ENCODE data around the gene XYLT2.

Gene XYLT2

DNA sequence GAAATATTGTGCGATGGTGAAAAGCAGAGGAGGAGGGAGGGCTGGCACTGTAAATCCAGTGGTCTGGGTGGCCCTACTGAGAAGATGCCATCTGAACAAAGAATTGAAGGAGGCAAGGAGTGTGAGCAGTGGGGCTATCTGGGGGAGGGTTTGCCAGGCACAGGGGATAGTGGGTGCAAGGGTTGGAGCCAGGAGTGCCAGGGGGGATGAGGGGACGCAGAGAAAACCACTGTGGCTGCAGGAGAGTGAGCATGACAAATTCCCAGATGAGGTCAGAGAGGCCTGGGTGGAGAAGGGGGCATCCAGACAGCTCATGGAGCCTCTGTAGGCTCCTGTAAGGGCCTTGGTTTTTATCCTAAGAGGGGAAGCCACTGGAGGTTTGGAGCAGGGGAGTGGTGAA, 4.8 kb downstream of the XYLT2 start:
- Mint-ChIP-seq H3K4me1 (ENCODE audit: low read depth) (peaks cover 37% of the 10 kb centered on the region), H3K36me3 (ENCODE audit: low read depth) (peaks cover 49% of the 10 kb centered on the region), H3K27me3 (no peaks in the 10 kb centered on the region), H3K27ac (peak overlapping the region; percentile 39), H3K9me3 (no peaks in the 10 kb centered on the region), H3K4me3 (no peak overlapping the region)
- DNase-seq, result peak; percentile 11

DNA sequence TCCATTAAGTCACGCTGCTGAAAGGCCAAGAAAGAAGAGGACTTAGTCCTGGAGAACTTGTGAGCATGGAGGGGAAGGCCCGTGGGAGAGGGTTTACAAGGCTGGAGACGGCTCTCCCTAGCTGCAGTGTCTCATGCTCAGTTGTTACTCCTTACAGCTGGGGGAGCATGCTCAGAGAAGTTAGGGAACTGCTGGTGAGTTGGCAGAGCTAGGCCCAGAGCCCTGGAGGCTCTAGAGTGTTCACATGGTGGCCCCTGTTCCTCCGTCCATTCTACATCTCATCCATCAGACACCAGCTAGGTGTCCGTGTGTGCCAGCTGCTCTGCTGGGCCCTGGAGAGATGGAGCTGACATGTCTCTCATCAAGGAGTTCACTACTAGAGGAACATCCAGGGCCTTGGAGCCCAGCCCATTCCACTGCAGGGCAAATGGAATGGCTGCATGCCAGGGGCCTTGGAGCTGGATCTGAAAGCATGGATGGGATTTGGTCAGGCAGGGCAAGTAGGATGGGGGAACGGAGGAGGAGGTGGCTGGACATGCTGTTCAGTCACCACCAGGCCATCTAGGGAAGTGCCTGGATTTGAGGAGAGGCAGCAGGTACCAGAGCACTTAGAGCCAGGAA, 6.3 kb downstream of the XYLT2 start:
- Mint-ChIP-seq H3K27ac (peak overlapping the region; percentile 75), H3K4me1 (ENCODE audit: low read depth) (peaks cover 31% of the 10 kb centered on the region), H3K27me3 (no peaks in the 10 kb centered on the region), H3K36me3 (ENCODE audit: low read depth) (peaks cover 54% of the 10 kb centered on the region), H3K9me3 (no peaks in the 10 kb centered on the region), H3K4me3 (no peak overlapping the region)
- peak; percentile 23 for DNase-seq

DNA sequence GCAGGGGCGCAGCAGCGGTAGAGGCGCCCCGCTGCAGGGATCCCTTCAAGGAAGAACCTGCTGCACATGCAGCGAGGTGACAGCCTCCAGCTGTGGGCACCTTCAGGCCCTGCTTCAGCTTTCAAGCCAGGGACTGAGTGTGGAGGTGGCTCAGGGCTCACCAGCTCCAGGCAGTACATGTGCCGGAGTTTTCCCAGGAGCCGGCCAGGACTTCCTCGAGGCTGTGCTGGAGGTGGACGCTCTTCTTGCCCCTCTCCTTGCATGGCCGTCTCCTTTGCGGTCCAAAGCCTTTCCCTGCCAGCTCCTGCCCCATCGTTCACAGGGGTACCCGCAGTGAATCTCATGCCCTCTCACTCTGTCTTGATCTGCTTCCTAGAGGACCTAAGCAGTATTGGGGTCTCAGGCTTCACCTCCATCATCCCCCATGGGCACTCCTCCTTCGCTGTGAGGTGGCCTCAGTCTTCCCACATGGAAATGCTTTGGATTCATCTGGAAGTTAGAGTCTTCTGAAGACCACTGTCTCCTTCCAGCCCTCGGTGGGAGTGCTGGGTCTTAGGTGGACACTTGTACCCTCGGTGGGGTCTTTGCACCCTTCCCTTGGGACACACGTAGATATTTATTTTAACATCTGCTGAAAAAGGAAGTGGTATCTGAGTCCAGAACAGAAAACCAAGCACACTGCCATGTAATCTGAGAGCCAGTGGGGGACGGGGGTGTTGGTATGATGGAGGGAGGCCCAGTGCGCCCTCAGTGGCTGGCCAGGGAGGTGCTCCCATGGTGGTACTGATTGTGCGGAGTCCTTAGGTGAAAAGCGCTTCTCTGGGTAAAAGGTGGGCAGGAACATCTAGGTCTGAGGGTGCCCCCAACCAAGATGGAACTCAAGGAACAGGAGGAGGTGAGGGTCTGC, 7.0 kb downstream of the XYLT2 start:
- Mint-ChIP-seq H3K4me1 (ENCODE audit: low read depth) (peaks cover 24% of the 10 kb centered on the region), H3K36me3 (ENCODE audit: low read depth) (peaks cover 62% of the 10 kb centered on the region), H3K27me3 (no peaks in the 10 kb centered on the region), H3K9me3 (no peaks in the 10 kb centered on the region), H3K27ac (peak overlapping the region; percentile 37), H3K4me3 (no peak overlapping the region)
- DNase-seq, result peak; percentile 23

DNA sequence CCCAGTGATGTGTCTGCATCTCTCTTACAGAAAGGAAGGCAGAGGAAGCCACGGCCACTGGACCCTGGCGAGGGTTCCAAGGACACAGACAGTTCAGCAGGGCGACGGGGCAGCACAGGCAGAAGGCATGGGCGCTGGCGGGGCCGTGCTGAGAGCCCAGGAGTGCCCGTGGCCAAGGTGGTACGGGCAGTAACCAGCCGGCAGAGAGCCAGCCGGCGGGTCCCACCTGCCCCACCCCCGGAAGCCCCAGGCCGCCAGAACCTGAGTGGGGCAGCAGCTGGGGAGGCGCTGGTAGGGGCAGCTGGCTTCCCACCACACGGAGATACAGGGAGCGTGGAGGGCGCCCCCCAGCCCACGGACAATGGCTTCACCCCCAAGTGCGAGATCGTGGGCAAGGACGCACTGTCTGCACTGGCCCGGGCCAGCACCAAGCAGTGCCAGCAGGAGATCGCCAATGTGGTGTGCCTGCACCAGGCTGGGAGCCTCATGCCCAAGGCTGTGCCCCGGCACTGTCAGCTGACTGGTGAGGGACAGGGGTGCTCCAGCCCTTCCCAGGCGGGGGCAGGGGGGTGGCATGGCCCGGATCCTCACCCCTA, 7.8 kb downstream of the XYLT2 start:
- Mint-ChIP-seq H3K36me3 (ENCODE audit: low read depth) (peaks cover 69% of the 10 kb centered on the region), H3K27ac (no peak overlapping the region), H3K4me1 (ENCODE audit: low read depth) (peaks cover 17% of the 10 kb centered on the region), H3K27me3 (no peaks in the 10 kb centered on the region), H3K9me3 (no peaks in the 10 kb centered on the region), H3K4me3 (no peak overlapping the region)
- DNase-seq, result peak; percentile 24

DNA sequence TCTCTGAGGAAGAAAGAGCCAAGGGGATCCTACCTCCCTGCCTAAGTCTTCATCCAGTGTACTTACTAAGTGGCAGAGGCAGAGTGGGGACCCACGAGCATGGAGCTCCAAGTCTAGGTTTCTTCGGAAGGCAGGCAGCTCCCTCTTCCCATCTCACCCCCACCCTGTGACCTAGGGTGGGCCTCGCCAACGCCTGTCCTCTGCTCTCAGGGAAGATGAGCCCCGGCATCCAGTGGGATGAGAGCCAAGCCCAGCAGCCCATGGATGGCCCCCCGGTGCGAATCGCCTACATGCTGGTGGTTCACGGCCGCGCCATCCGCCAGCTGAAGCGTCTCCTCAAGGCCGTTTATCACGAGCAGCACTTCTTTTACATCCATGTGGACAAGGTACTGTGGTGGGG, 8.3 kb downstream of the XYLT2 start:
- DNase-seq, result peak; percentile 25
- Mint-ChIP-seq H3K4me3 (no peak overlapping the region), H3K4me1 (ENCODE audit: low read depth) (peaks cover 13% of the 10 kb centered on the region), H3K36me3 (ENCODE audit: low read depth) (peaks cover 74% of the 10 kb centered on the region), H3K27me3 (no peaks in the 10 kb centered on the region), H3K27ac (peak overlapping the region; percentile 18), H3K9me3 (no peaks in the 10 kb centered on the region)

DNA sequence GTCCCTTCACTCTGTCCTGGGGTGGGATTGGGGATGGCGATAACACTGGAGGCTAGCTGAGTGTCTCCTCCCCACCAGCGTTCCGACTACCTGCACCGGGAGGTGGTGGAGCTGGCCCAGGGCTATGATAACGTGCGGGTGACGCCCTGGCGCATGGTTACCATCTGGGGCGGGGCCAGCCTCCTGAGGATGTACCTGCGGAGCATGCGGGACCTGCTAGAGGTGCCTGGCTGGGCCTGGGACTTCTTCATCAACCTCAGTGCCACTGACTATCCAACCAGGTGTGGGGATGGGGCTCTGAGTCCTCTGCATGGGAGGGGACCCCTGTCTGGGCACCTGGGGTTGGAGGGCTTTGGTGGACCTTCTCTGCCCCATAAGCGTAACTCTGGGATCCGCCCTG, 8.8 kb downstream of the XYLT2 start:
- Mint-ChIP-seq H3K4me1 (ENCODE audit: low read depth) (peaks cover 8% of the 10 kb centered on the region), H3K27me3 (no peaks in the 10 kb centered on the region), H3K36me3 (ENCODE audit: low read depth) (peaks cover 79% of the 10 kb centered on the region), H3K9me3 (no peaks in the 10 kb centered on the region), H3K4me3 (no peak overlapping the region), H3K27ac (peak overlapping the region; percentile 73)
- peak; percentile 22 for DNase-seq

DNA sequence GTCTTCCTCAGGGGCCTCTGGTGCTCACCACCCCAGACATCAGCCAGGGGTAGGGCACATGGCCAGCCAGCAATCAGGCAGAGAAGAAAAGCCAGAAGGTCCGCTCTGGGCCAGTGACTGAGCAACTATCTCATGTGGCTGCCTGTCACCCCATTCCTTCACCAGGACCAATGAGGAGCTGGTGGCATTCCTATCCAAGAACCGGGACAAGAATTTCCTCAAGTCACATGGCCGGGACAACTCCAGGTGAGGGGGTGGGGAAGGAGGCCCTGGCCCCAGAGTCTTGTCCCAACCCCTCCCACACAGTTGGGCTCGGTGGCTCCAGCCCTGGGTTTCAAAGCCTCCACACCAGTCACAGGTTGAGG, 9.4 kb downstream of the XYLT2 start:
- peaks cover 83% of the 10 kb centered on the region for H3K36me3 Mint-ChIP-seq (ENCODE audit: low read depth)
- H3K27ac Mint-ChIP-seq, result peak overlapping the region; percentile 73
- DNase-seq, result peak; percentile 27

DNA sequence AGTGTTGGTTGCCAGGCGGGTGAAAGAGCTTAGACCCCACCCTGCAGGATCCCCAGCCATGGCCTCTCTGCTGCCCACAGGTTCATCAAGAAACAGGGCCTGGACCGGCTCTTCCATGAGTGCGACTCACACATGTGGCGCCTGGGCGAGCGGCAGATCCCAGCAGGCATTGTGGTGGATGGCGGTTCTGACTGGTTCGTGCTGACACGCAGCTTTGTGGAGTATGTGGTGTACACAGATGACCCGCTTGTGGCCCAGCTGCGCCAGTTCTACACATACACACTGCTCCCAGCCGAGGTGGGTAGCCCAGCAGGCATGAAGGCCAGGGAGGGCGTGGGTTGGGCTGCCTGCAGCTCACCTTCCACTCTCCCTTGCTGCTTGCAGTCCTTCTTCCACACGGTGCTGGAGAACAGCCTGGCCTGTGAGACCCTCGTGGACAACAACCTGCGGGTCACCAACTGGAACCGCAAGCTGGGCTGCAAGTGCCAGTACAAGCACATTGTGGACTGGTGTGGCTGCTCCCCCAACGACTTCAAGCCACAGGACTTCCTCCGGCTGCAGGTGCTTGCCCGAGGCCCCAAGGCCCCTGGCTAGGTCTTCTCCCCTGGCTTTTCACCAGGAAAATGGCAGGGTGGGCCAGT, 9.9 kb downstream of the XYLT2 start:
- no peaks in the 10 kb centered on the region for H3K9me3 Mint-ChIP-seq
- no peaks in the 10 kb centered on the region for H3K27me3 Mint-ChIP-seq
- H3K27ac Mint-ChIP-seq, result no peak overlapping the region
- DNase-seq, result peak; percentile 23
- H3K4me3 Mint-ChIP-seq, result no peak overlapping the region
- H3K36me3 Mint-ChIP-seq (ENCODE audit: low read depth), result peaks cover 83% of the 10 kb centered on the region
- peaks cover 4% of the 10 kb centered on the region for H3K4me1 Mint-ChIP-seq (ENCODE audit: low read depth)

More for the DNA sequence above, 9.4 kb downstream of the XYLT2 start:
- H3K4me3 Mint-ChIP-seq, result no peak overlapping the region
- peaks cover 8% of the 10 kb centered on the region for H3K4me1 Mint-ChIP-seq (ENCODE audit: low read depth)
- no peaks in the 10 kb centered on the region for H3K9me3 Mint-ChIP-seq
- no peaks in the 10 kb centered on the region for H3K27me3 Mint-ChIP-seq

DNA sequence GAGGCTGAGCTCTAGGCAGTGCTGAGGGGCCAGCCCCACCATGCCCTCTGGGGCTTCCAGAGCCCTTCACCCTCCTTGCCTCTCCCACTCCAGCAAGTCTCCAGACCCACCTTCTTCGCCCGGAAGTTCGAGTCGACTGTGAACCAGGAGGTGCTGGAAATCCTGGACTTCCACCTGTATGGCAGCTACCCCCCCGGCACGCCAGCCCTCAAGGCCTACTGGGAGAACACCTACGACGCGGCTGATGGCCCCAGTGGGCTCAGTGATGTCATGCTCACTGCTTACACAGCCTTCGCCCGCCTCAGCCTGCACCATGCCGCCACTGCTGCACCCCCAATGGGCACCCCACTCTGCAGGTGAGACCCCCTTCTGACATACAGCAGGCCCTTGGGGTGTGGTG, 10.5 kb downstream of the XYLT2 start:
- peak; percentile 22 for DNase-seq
- Mint-ChIP-seq H3K27me3 (no peaks in the 10 kb centered on the region), H3K4me1 (ENCODE audit: low read depth) (peaks cover 2% of the 10 kb centered on the region), H3K4me3 (no peak overlapping the region), H3K27ac (no peak overlapping the region), H3K36me3 (ENCODE audit: low read depth) (peaks cover 80% of the 10 kb centered on the region), H3K9me3 (no peaks in the 10 kb centered on the region)

DNA sequence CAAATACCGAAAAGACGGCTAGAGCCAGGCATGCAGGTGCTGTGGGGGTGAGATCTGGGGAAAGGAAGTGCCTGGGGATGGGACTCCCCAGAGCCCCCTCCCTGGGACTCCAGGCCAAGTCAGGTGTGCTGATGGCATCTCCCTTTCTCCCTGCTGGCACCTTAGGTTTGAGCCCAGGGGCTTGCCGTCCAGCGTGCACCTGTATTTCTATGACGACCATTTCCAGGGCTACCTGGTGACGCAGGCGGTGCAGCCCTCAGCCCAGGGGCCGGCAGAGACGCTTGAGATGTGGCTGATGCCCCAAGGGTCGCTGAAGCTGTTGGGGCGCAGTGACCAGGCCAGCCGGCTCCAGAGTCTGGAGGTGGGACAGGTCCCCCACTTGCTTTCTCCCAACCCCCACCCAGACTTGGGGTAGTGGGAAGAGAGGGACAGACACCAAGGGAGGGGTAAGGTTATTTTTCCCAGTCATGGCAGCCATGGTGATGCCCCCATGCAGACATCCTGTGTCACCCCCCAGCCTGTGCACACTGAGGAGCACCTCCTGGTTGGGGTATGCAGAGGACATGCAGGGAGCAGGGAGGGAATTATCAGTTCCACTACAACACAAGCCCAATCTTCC, 11.1 kb downstream of the XYLT2 start:
- Mint-ChIP-seq H3K9me3 (no peaks in the 10 kb centered on the region), H3K27me3 (no peaks in the 10 kb centered on the region)

DNA sequence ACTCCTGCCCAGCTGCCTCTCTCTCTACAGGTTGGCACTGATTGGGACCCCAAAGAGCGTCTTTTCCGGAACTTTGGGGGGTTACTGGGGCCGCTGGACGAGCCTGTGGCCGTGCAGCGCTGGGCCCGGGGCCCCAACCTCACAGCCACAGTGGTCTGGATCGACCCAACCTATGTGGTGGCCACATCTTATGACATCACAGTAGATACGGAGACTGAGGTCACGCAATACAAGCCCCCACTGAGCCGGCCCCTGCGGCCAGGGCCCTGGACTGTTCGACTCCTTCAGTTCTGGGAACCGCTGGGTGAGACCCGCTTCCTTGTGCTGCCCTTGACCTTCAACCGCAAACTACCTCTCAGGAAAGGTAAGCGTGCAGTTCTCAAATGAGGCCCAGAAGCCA, 12.3 kb downstream of the XYLT2 start:
- H3K36me3 Mint-ChIP-seq (ENCODE audit: low read depth), result peaks cover 74% of the 10 kb centered on the region
- H3K4me3 Mint-ChIP-seq, result no peak overlapping the region
- H3K27me3 Mint-ChIP-seq, result no peaks in the 10 kb centered on the region
- H3K4me1 Mint-ChIP-seq (ENCODE audit: low read depth), result peaks cover 11% of the 10 kb centered on the region
- no peak overlapping the region for H3K27ac Mint-ChIP-seq
- no peak for DNase-seq
- no peaks in the 10 kb centered on the region for H3K9me3 Mint-ChIP-seq

More for the DNA sequence above, 11.1 kb downstream of the XYLT2 start:
- Mint-ChIP-seq H3K4me3 (no peak overlapping the region), H3K4me1 (ENCODE audit: low read depth) (peaks cover 2% of the 10 kb centered on the region), H3K36me3 (ENCODE audit: low read depth) (peaks cover 80% of the 10 kb centered on the region), H3K27ac (no peak overlapping the region)
- DNase-seq, result peak; percentile 24

DNA sequence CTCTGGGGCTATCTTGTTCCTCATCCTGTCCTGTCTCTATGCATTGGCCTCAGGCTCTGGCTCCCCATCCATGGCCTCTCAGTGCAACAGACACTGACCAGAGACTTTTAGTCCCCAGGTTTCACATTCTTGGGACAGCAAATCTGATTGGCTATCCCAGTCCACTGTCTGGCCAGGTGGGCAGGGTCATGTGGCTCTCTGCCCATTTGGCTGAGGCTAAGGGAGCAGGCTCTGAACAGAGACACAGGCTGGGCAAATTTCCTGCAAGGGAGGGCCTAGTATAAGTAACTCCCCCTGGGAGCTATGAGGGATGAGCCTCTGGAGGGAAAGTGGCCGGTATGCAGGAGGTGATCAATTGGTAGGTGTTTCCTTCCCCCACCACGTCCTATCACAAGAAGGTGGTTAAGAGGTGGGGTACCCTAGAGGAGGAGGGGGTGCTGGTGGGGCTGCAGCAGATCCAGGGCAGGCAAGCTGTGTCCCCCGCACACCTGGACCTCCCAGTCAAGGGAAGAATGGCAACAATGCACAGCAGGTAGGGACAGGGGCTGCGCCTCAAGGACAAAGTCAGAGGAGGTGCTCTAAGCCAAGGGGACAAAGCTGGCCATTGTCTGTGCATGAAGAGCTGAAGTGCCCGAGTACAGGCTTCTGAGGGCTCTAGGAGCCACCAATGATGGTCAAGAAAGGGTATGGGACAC, 13.2 kb downstream of the XYLT2 start:
- Mint-ChIP-seq H3K4me3 (no peak overlapping the region), H3K9me3 (no peaks in the 10 kb centered on the region), H3K4me1 (ENCODE audit: low read depth) (peaks cover 13% of the 10 kb centered on the region), H3K27me3 (no peaks in the 10 kb centered on the region), H3K27ac (peak overlapping the region; percentile 42), H3K36me3 (ENCODE audit: low read depth) (peaks cover 68% of the 10 kb centered on the region)
- DNase-seq, result peak; percentile 20

DNA sequence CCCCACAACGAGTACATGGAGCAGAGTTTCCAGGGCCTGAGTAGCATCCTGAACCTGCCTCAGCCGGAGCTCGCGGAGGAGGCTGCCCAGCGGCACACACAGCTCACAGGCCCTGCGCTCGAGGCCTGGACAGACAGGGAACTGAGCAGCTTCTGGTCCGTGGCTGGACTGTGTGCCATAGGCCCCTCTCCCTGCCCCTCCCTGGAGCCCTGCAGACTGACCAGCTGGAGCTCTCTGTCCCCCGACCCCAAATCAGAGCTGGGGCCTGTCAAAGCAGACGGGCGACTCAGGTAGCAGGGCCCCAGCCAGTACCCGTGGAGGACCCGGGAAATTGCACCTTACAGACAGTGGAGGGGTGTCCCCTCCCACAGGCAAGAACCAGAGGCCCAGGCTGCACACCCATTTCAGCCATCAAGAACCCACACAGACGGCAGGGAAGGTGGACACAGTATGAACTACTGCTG, 14.1 kb downstream of the XYLT2 start:
- DNase-seq, result peak; percentile 26
- Mint-ChIP-seq H3K27ac (no peak overlapping the region), H3K9me3 (no peaks in the 10 kb centered on the region), H3K36me3 (ENCODE audit: low read depth) (peaks cover 67% of the 10 kb centered on the region), H3K27me3 (no peaks in the 10 kb centered on the region), H3K4me1 (ENCODE audit: low read depth) (peaks cover 13% of the 10 kb centered on the region), H3K4me3 (no peak overlapping the region)

Measured in activated T-cell treated with anti-CD3 and anti-CD28 coated beads, Interleukin-2, amount 50 U/mL, for 24 hours (primary cell).